Ovary (tissue), 3 donors: ENCODE measurements around the gene NGEF.

Experiments used
- POLR2A ChIP-seq: fragments of 450-650 bp; IDR thresholded peaks from one replicate; pipeline ENCODE4 v1.6.1; 2017; ENCODE audit warnings: antibody characterized with exemption, mild to moderate bottlenecking, moderate library complexity
- TF ChIP-seq, protein P1 (sequence below), 3 donors: fragments of 450-650 bp in 2 of 3; fragments of 200-600 bp in 1 of 3; IDR thresholded peaks; one replicate each; pipeline versions ENCODE4 v1.5.1 to v1.8.0; 2016 to 2022; ENCODE audit warnings: antibody characterized with exemption in 3 of 3, mild to moderate bottlenecking in 1 of 3
- donor health status: DM: no; HTN: no; CAD: no.

DNA sequence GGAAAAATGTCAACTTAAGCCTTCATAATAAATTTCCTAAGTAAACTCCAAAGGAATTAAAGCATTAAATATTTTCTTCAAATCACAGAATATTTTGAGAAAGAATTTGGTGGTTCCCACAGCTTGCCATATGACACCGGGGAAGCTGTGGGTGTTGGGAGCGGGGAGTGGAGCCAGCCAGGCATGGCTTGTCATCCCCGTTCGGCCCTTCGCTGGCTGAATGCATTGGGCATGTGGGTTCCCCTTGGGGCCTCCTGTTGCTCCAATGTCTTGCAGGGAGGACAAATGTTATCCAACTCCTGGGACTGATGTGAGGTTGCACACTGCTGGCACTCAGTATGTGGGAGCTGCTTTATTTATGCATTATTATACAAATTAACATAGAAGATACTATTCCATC, 18.6 kb downstream of the NGEF start:
- TF ChIP-seq, protein P1, sequence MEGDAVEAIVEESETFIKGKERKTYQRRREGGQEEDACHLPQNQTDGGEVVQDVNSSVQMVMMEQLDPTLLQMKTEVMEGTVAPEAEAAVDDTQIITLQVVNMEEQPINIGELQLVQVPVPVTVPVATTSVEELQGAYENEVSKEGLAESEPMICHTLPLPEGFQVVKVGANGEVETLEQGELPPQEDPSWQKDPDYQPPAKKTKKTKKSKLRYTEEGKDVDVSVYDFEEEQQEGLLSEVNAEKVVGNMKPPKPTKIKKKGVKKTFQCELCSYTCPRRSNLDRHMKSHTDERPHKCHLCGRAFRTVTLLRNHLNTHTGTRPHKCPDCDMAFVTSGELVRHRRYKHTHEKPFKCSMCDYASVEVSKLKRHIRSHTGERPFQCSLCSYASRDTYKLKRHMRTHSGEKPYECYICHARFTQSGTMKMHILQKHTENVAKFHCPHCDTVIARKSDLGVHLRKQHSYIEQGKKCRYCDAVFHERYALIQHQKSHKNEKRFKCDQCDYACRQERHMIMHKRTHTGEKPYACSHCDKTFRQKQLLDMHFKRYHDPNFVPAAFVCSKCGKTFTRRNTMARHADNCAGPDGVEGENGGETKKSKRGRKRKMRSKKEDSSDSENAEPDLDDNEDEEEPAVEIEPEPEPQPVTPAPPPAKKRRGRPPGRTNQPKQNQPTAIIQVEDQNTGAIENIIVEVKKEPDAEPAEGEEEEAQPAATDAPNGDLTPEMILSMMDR (IDR thresholded peaks at IDR 0.05) = no peak
- no peak for TF ChIP-seq POLR2A
